IPS DF 19.7 (cell line): ENCODE results near the gene PHF21A.

Experiments
- DNase-seq: peaks from one replicate; pipeline ENCODE4 v3.0.0-alpha.2; 2013; ENCODE audit warnings: low read depth, low spot score

Gene PHF21A

GRCh38 chr11:45934580-45935318, 186.5 kb downstream of the PHF21A start:
- no peak for DNase-seq

GRCh38 chr11:45933846-45934579, 187.2 kb downstream of the PHF21A start:
- DNase-seq, result no peak

GRCh38 chr11:45933131-45933831, 188.0 kb downstream of the PHF21A start:
- no peak for DNase-seq

DNA sequence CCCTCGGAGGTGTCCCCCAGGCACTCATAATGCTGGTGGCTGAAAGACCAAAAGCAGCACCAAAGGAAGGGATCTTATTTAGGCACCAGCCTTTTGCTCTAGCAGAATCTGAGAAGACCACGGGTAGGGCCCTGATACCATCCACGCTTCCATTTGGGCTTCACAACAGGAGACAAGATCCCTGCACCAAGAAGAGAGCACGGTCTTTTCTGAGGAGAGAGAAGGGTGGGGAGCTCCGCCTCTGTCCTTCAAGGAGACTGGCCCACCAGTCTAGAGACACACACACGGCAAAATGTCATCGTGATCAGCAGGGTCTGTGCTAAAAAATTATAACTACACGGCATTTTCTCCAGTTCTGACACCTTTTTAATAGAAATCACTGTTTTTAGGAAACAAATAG, 189.0 kb downstream of the PHF21A start:
- no peak for DNase-seq

DNA sequence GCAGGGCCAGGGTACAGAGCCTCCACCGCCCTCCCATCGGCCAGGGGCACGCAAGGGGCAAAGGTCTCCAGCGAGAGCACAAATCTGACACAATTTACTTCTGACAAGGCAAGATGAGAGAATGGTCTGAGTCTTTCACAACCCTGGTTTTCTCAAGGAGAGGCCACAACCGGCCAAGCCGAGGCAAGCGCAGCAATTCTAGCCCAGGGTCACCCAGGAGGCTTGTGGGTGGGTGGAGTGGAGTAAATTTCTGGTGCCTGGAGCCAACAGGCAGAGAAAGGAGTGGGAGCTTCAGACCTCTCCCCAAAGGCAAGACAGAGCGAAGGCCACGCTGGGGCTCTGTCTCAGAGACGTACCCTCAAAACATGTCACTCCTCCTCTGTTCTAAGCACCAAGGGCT, 189.5 kb downstream of the PHF21A start:
- no peak for DNase-seq

DNA sequence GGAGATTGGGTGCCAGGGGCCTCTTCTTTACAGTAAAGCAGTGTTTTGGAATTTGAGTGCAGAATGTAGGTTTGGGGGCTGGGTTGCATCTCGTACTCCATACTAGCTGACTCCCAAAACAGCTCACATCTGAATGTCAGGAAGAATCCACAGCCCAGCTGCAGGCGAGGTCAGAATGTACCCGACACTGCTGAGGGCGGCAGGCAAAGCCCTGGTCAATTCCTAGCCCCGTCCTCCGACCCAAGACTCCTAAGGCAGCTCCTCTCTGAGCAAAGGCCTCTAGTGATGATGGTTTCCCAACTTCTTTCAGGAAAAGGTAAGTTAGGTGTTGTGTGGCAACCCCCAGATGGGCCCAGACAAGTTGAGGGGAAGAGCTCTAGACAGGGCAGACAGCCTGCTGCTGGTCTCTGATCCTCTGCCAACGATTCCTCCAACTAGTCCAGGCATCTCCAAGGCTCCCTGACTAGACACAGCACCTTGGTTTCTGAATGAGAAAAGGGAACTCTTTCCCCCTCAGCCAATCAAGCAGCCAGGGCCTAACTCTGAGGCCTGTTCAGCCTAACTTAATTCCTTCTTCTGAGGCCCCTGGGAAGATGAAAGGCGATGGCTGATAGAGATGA, 190.2 kb downstream of the PHF21A start:
- DNase-seq, result no peak

GRCh38 chr11:45930031-45930794, 191.0 kb downstream of the PHF21A start:
- DNase-seq, result no peak

- DNase-seq, result no peak
Measured at GRCh38 chr11:45929486-45930030, 191.7 kb downstream of the PHF21A start.

GRCh38 chr11:45928535-45929215, 192.6 kb downstream of the PHF21A start:
- no peak for DNase-seq

GRCh38 chr11:45927684-45928413, 193.4 kb downstream of the PHF21A start:
- DNase-seq, result no peak

DNA sequence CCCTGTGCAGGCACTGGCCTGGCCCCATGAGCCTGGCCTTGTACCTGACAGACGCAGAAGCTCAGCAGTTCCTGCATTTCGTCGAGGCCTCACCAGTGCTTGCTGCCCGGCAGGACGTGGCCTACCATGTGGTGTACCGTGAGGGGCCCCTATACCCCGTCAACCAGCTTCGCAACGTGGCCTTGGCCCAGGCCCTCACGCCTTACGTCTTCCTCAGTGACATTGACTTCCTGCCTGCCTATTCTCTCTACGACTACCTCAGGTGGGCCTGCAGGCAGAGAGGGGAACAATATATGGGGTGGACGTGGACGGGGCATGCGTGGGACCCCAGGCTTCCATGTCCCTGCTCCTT, 193.9 kb downstream of the PHF21A start:
- no peak for DNase-seq

DNA sequence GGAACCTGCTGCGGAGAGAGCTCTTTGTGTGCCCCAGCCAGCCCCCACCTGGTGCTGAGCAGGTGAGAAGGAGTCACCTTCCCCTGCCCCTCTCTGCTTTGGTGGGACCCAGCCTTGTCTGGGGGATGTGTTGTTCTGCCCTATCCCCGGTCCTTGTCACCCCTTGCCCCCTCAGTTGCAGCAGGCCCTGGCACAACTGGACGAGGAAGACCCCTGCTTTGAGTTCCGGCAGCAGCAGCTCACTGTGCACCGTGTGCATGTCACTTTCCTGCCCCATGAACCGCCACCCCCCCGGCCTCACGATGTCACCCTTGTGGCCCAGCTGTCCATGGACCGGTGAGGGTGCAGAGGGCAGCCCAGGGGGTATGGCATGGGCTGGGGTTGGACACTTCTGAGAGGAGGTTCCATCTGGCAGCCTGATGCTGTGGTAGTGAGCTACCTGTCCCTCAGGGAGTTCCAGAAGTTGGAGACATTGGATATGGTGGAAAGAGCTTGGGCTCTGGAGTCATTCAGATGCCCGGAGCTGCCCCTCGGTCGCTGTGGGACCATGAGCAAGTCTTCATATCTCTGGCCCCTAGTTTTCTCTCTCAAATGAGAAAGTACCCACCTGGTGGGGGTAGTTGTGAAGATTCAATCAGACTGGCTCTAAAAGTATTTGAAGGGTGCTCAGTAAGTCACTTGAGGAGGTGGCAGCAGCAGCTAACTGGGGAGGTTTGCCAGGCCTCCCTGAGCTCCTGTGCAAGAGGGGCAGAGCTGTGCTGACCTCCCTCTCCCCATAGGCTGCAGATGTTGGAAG, 194.5 kb downstream of the PHF21A start:
- DNase-seq, result no peak

GRCh38 chr11:45926001-45926401, 195.3 kb downstream of the PHF21A start:
- DNase-seq, result no peak

GRCh38 chr11:45925550-45925949, 195.7 kb downstream of the PHF21A start:
- DNase-seq, result no peak

- DNase-seq, result no peak
Measured at GRCh38 chr11:45924927-45925326, 196.3 kb downstream of the PHF21A start.

DNA sequence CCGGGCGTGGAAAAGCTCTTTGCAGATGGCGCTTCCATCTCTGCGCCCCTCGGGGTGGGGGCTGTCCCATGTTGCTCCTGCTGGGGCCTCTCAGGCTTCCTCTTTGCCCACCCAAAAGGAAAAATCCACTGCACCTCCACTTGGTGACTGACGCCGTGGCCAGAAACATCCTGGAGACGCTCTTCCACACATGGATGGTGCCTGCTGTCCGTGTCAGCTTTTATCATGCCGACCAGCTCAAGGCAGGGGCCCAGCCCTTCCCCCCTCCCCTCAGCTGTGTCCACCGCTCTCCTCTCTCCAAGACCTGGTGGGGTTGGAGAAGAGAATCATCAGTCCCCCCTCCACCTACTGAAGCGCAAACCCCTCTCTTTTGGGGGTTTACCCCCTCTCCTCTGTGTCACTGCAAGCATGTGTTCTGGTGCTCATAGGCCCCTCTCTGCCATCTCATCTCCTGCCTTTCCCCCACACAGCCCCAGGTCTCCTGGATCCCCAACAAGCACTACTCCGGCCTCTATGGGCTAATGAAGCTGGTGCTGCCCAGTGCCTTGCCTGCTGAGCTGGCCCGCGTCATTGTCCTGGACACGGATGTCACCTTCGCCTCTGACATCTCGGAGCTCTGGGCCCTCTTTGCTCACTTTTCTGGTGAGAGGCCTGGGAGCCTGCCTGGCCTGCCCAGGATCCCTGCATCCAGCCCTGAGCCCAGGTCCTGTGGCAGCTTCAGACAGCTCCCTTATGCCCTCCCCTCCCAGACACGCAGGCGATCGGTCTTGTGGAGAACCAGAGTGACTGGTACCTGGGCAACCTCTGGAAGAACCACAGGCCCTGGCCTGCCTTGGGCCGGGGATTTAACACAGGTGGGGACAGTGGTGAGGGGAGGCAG, 197.0 kb downstream of the PHF21A start:
- DNase-seq, result no peak

- DNase-seq, result no peak
Measured at GRCh38 chr11:45922425-45923082, 198.7 kb downstream of the PHF21A start, which contains the start of gene LARGE2. Gene LARGE2, plus strand, starts transcription at chr11:45922656. Its CDS starts 227 bp downstream, at chr11:45922883.
